K562 (cell line): ENCODE measurements around the gene COL23A1. TPM values are rescaled to one million over a fixed set of nuclear protein-coding genes. Genes with fewer than 3 reads are reported as not detected.

Experiments
- BACH1 ChIP-seq: fragments of 200-800 bp; sonication (Bioruptor generic); IDR thresholded peaks from 2 replicates; pipeline ENCODE4 v1.6.1; 2016; ENCODE audit warnings: missing genetic modification characterization, missing compliant biosample characterization
- CREB3L1 ChIP-seq: fragments of 450-650 bp; IDR thresholded peaks from 2 replicates; pipeline ENCODE4 v1.6.1; 2014; ENCODE audit warnings: low read depth, mild to moderate bottlenecking, moderate library complexity, borderline replicate concordance
- EGR1 ChIP-seq: fragments of 450-650 bp; conservative IDR thresholded peaks from 2 replicates; pipeline ENCODE4 v1.6.1; 2017; ENCODE audit warnings: mild to moderate bottlenecking
- HLTF ChIP-seq: fragments of 450-650 bp; IDR thresholded peaks from 2 replicates; pipeline ENCODE4 v1.6.1; 2016
- MXI1 ChIP-seq: IDR thresholded peaks from 2 replicates; pipeline ENCODE4 v1.6.1; 2011; ENCODE audit warnings: low read depth, mild to moderate bottlenecking, improper control_type of control experiment, low read length
- PYGO2 ChIP-seq: fragments of 450-650 bp; IDR thresholded peaks from 2 replicates; pipeline ENCODE4 v1.6.1; 2016; ENCODE audit warnings: mild to moderate bottlenecking, missing genetic modification characterization, moderate library complexity, missing compliant biosample characterization
- RHOXF2B ChIP-seq: fragments of 250-450 bp; sonication (Bioruptor Pico); conservative IDR thresholded peaks from 2 replicates; pipeline ENCODE4 v1.5.1; 2021
- STAT5A ChIP-seq: IDR thresholded peaks from 2 replicates; pipeline ENCODE4 v1.6.1; 2012; ENCODE audit warnings: low read length, inconsistent platforms, borderline replicate concordance
- THAP7 ChIP-seq: fragments of 250-450 bp; sonication (Bioruptor Pico); IDR thresholded peaks from 2 replicates; pipeline ENCODE4 v1.5.0; 2021
- TRIM25 ChIP-seq: fragments of 450-650 bp; IDR thresholded peaks from 2 replicates; pipeline ENCODE4 v1.7.0; 2016; ENCODE audit warnings: borderline replicate concordance
- TRIM28 ChIP-seq: fragments of 450-650 bp; IDR thresholded peaks from 2 replicates; pipeline ENCODE4 v1.6.1; 2017
- ZBED1 ChIP-seq: IDR thresholded peaks from 2 replicates; pipeline ENCODE4 v1.6.1; 2014
- ZNF696 ChIP-seq: fragments of 250-450 bp; sonication (Bioruptor Pico); conservative IDR thresholded peaks from 2 replicates; pipeline ENCODE4 v1.4.0; 2020; ENCODE audit warnings: mild to moderate bottlenecking, moderate library complexity
- ZNF740 ChIP-seq, 3 experiments: fragments of 200-800 bp in 1 of 3; sonication (Bioruptor generic) in 1 of 3; sonication (generic) in 1 of 3; formaldehyde crosslinking in 1 of 3; IDR thresholded peaks; 2 replicates each; pipeline versions ENCODE4 v1.6.1 to v1.8.0; 2016 to 2022; ENCODE audit warnings: mild to moderate bottlenecking in 2 of 3, missing compliant biosample characterization in 2 of 3, missing genetic modification characterization in 2 of 3, missing genetic modification reagents in 1 of 3
- ZNF766 ChIP-seq: fragments of 200-800 bp; sonication (Bioruptor generic); conservative IDR thresholded peaks from 2 replicates; pipeline ENCODE4 v1.6.1; 2016; ENCODE audit warnings: missing genetic modification characterization, missing compliant biosample characterization
- polyA plus RNA-seq, 8 experiments: library from polyadenylated mRNA; depleted of rRNA in 4 of 8; stranded (reverse) in 5 of 8; unstranded in 3 of 8; fragments of >200 nt; fragmentation: Nextera tagmentation in 2 of 8; fragmentation: Illumina TruSeq in 1 of 8; extraction: Ambion mirVana in 2 of 8; extraction: Trizol in 1 of 8; gene quantifications; 2 replicates each; pipeline versions ENCODE4 v1.2.1 to v1.2.3, GENCODE V29; 2011 to 2014; ENCODE audit warnings: inconsistent platforms in 1 of 8, missing spikeins in 1 of 8
- total RNA-seq, 7 experiments: library from RNA; depleted of rRNA in 6 of 7; stranded (reverse); fragments of >200 nt in 6 of 7; fragmentation: Illumina TruSeq in 2 of 7; extraction: Trizol in 2 of 7; gene quantifications; 2 replicates each; pipeline versions ENCODE4 v1.2.1 to v1.2.3, GENCODE V29; 2011 to 2021; ENCODE audit warnings: low replicate concordance in 1 of 7

The COL23A1 gene
- total and polyA plus RNA-seq, 9 of the 15 experiments (the other 6 are each of a cell fraction or from before 2014, with no cell fraction given) = 0.09 TPM; not detected in 8

- TF ChIP-seq ZNF740 (CRISPR knock-in tag; IDR thresholded peaks at IDR 0.05) = no peak
- no peak for TF ChIP-seq ZNF740 (tag; IDR thresholded peaks at IDR 0.05)
- no peak for TF ChIP-seq TRIM28
- TF ChIP-seq ZNF766 (CRISPR knock-in tag) = no peak
- TF ChIP-seq THAP7 (CRISPR knock-in tag) = no peak
- no peak for TF ChIP-seq ZBED1
- TF ChIP-seq PYGO2 (tag) = no peak
- TF ChIP-seq BACH1 (tag) = no peak
- TF ChIP-seq STAT5A = no peak
- no peak for TF ChIP-seq HLTF
- TF ChIP-seq RHOXF2B (CRISPR knock-in tag) = no peak
- TF ChIP-seq CREB3L1 = peak; percentile 29; the same call in 1 of the 2 replicates
- TF ChIP-seq MXI1 = no peak
- peak; percentile 85 for TF ChIP-seq EGR1
- TF ChIP-seq ZNF696 (CRISPR knock-in tag) = no peak
- no peak for TF ChIP-seq TRIM25
Measured at GRCh38 chr5:178590141-178590923, at the start of gene COL23A1 (continued).
